ENCODE data around the gene SYNDIG1.

The SYNDIG1 gene

GRCh38 chr20:24571159-24571558 is 101.7 kb downstream of the SYNDIG1 start:
- no peak for TF ChIP-seq CTCF (IDR thresholded peaks at IDR 0.05; ENCODE audit: borderline replicate concordance, control extremely low read depth, extremely low read depth, insufficient read depth, missing control alignments)
- in situ Hi-C loops (cut with MboI; ENCODE audit: low sequenced_read_pairs, unreplicated experiment), result no loop called here
- no peak for DNase-seq (ENCODE audit: low spot score)

GRCh38 chr20:24572140-24572539 is 102.7 kb downstream of the SYNDIG1 start:
- DNase-seq (ENCODE audit: low spot score), result no peak
- no peak for TF ChIP-seq CTCF (IDR thresholded peaks at IDR 0.05; ENCODE audit: borderline replicate concordance, control extremely low read depth, extremely low read depth, insufficient read depth, missing control alignments)
- in situ Hi-C loops (cut with MboI; ENCODE audit: low sequenced_read_pairs, unreplicated experiment), result no loop called here

GRCh38 chr20:24572862-24573261 is 103.4 kb downstream of the SYNDIG1 start:
- in situ Hi-C loops (cut with MboI; ENCODE audit: low sequenced_read_pairs, unreplicated experiment), result no loop called here
- no peak for DNase-seq (ENCODE audit: low spot score)
- no peak for TF ChIP-seq CTCF (IDR thresholded peaks at IDR 0.05; ENCODE audit: borderline replicate concordance, control extremely low read depth, extremely low read depth, insufficient read depth, missing control alignments)

- in situ Hi-C loops (cut with MboI; ENCODE audit: low sequenced_read_pairs, unreplicated experiment), result no loop called here
- TF ChIP-seq CTCF (IDR thresholded peaks at IDR 0.05; ENCODE audit: borderline replicate concordance, control extremely low read depth, extremely low read depth, insufficient read depth, missing control alignments), result no peak
Observed at GRCh38 chr20:24573557-24573956, 104.1 kb downstream of the SYNDIG1 start.

GRCh38 chr20:24574307-24574706 is 104.9 kb downstream of the SYNDIG1 start:
- no peak for TF ChIP-seq CTCF (IDR thresholded peaks at IDR 0.05; ENCODE audit: borderline replicate concordance, control extremely low read depth, extremely low read depth, insufficient read depth, missing control alignments)
- in situ Hi-C loops (cut with MboI; ENCODE audit: low sequenced_read_pairs, unreplicated experiment), result no loop called here
- DNase-seq (ENCODE audit: low spot score), result no peak

More at GRCh38 chr20:24573557-24573956, 104.1 kb downstream of the SYNDIG1 start:
- DNase-seq (ENCODE audit: low spot score), result no peak

GRCh38 chr20:24574797-24575196 is 105.4 kb downstream of the SYNDIG1 start:
- in situ Hi-C loops (cut with MboI; ENCODE audit: low sequenced_read_pairs, unreplicated experiment), result no loop called here
- DNase-seq (ENCODE audit: low spot score), result no peak
- TF ChIP-seq CTCF (IDR thresholded peaks at IDR 0.05; ENCODE audit: borderline replicate concordance, control extremely low read depth, extremely low read depth, insufficient read depth, missing control alignments), result no peak

GRCh38 chr20:24575811-24576210 is 106.4 kb downstream of the SYNDIG1 start:
- no peak for TF ChIP-seq CTCF (IDR thresholded peaks at IDR 0.05; ENCODE audit: borderline replicate concordance, control extremely low read depth, extremely low read depth, insufficient read depth, missing control alignments)
- in situ Hi-C loops (cut with MboI; ENCODE audit: low sequenced_read_pairs, unreplicated experiment), result no loop called here
- no peak for DNase-seq (ENCODE audit: low spot score)

Data from GM13976 (cell line).